ENCODE data around the gene AFAP1L2.

- TF ChIP-seq KLF6 (CRISPR knock-in tag; IDR thresholded peaks at IDR 0.05; ENCODE audit: borderline replicate concordance), result no peak
- TF ChIP-seq PHTF2 (CRISPR knock-in tag; IDR thresholded peaks at IDR 0.05), result no peak
- no peak for TF ChIP-seq ETV6 (IDR thresholded peaks at IDR 0.05; ENCODE audit: borderline replicate concordance in 1 of 2, low read depth in 2 of 2, low read length in 1 of 2)
- TF ChIP-seq ETV6 (CRISPR knock-in tag; IDR thresholded peaks at IDR 0.05; ENCODE audit: borderline replicate concordance), result no peak
- TF ChIP-seq SMARCB1 (IDR thresholded peaks at IDR 0.05; ENCODE audit: insufficient read length, low read depth), result no peak
- TF ChIP-seq PHB2 (IDR thresholded peaks at IDR 0.05; ENCODE audit: low read depth), result no peak
- TF ChIP-seq TARDBP (IDR thresholded peaks at IDR 0.05), result no peak
- TF ChIP-seq POLR2B (IDR thresholded peaks at IDR 0.05; ENCODE audit: low read depth, partially characterized antibody), result no peak
- TF ChIP-seq CTCF (IDR thresholded peaks at IDR 0.05 in 2 of 3, conservative IDR thresholded peaks at IDR 0.05 in 1 of 3; ENCODE audit: insufficient read depth in 2 of 3, low read depth in 1 of 3, low read length in 3 of 3), result no peak
- no peak for TF ChIP-seq MAX (CRISPR knock-in tag; IDR thresholded peaks at IDR 0.05)
- no peak for TF ChIP-seq NFYB (IDR thresholded peaks at IDR 0.05; ENCODE audit: extremely low read depth, insufficient read length)
- TF ChIP-seq FOXA1 (IDR thresholded peaks at IDR 0.05; ENCODE audit: borderline replicate concordance), result no peak
- no peak for TF ChIP-seq BHLHE40 (IDR thresholded peaks at IDR 0.05; ENCODE audit: low read length)
- TF ChIP-seq JUNB (CRISPR knock-in tag; conservative IDR thresholded peaks at IDR 0.05), result no peak
- TF ChIP-seq POLR3G (IDR thresholded peaks at IDR 0.05; ENCODE audit: extremely low read depth, insufficient read length, insufficient replicate concordance), result no peak
Measured at GRCh38 chr10:114444819-114445218, 40.5 kb upstream of the AFAP1L2 start.

All from K562 (cell line).